ENCODE results near the gene ZBED2.
"Not testable (repeated sequence)": the region's sequence is repeated elsewhere in the genome, so short reads cannot be mapped to it uniquely, and the experiment has no call there.

Gene ZBED2

DNA sequence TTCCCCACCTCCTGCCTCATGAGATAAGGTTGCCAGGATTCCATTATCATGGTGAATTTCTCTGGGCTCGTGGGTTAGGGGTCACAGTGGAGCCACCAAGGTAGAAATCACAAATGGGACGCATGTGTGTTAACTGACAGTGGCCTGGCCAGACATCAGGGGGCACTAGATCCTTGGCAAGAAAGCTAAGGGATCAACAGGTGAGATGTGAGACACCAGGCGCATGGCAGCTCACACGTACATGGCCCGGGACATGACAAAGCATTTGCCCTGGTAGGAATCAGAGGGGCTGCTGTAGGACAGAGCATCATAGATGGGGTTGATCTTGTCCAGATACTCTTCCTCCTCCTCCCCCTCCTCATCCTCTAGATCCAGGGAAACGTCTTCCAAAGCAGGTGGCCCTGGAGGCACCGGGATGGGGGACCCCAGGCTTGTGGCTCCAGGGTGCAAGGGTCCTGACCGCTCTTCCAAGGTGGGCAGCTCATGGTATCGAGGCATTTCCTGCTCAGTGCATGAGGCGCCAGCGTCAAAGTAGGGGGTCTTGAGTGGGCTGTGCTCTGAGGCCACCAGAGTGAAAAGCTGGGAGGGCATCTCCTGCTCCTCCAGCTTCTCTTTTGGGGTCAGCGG lies 24.6 kb downstream of the ZBED2 start:
- FAIRE-seq: no peak

DNA sequence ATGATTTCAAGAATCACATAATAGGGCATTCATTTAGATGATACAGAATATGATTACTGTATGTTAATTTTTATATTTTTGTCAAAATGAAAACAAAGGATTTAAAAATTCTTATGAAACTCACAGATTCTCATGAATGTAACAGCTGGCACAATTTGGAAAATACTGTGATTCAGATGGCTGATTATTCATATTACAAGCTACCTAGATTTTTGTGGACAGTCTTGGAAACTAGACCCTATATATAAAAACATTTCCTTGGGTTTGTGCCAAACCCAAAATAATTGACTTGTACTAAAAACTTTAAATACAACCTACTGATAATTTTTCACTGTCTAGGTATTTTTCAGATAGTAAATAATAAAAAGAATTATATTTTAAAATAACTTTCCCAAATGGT lies 26.2 kb downstream of the ZBED2 start:
- FAIRE-seq: no peak

- FAIRE-seq: no peak
Observed at GRCh38 chr3:111568355-111568754, 26.8 kb downstream of the ZBED2 start.

- FAIRE-seq: no peak
Observed at GRCh38 chr3:111566844-111567243, 28.3 kb downstream of the ZBED2 start.

- not testable (repeated sequence) for FAIRE-seq
Observed at GRCh38 chr3:111561902-111562301, 33.2 kb downstream of the ZBED2 start.

- FAIRE-seq: no peak
Observed at GRCh38 chr3:111548756-111549155, 46.4 kb downstream of the ZBED2 start.

- no peak for FAIRE-seq
Observed at GRCh38 chr3:111548092-111548491, 47.1 kb downstream of the ZBED2 start.

- no peak for FAIRE-seq
Observed at GRCh38 chr3:111547631-111548030, 47.5 kb downstream of the ZBED2 start.

DNA sequence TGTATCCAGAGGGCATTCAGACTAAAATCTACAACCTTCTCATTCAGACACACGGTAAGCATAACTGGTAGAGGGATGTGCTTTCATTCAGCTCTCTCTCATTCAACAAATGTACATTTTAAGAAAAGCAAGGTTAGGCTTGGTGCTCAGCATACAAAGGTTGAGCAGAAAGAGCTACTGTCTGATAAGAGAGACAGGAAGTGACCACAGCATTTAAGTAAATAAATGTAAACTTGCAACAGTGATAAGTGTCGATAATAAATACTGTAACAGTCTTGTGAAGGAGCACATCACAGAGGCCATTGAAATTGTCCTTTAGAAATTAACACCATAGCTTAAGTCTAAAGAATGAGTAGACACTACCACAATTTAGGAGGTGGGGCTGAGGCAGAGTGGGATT lies 49.8 kb downstream of the ZBED2 start:
- no peak for FAIRE-seq

Data from islet of Langerhans (tissue), 1 donor.